Limb (tissue), 2 donors: Measurements from ENCODE around the gene B3GAT1.

Experiments
- DNase-seq, 2 donors: peaks; one replicate each; pipeline ENCODE4 v3.0.0-alpha.2; 2016; ENCODE audit errors: extremely low spot score in 2 of 2

The B3GAT1 gene

GRCh38 chr11:134392953-134393615 is 19.0 kb downstream of the B3GAT1 start:
- DNase-seq = no peak

GRCh38 chr11:134391656-134392055 is 20.4 kb downstream of the B3GAT1 start:
- no peak for DNase-seq

GRCh38 chr11:134390706-134391569 is 21.1 kb downstream of the B3GAT1 start:
- DNase-seq = no peak

- DNase-seq = no peak
Measured at GRCh38 chr11:134389464-134390180, 22.4 kb downstream of the B3GAT1 start.

GRCh38 chr11:134388590-134388989 is 23.5 kb downstream of the B3GAT1 start:
- no peak for DNase-seq

- no peak for DNase-seq
Measured at GRCh38 chr11:134387501-134387900, 24.5 kb downstream of the B3GAT1 start.

GRCh38 chr11:134386945-134387344 is 25.1 kb downstream of the B3GAT1 start:
- no peak for DNase-seq

- peak; percentile 16 to 67 for DNase-seq
Measured at GRCh38 chr11:134385774-134386565, 26.1 kb downstream of the B3GAT1 start.

- DNase-seq = no peak
Measured at GRCh38 chr11:134385171-134385570, 26.9 kb downstream of the B3GAT1 start.

GRCh38 chr11:134384406-134384805 is 27.6 kb downstream of the B3GAT1 start:
- no peak for DNase-seq

GRCh38 chr11:134383576-134384221 is 28.3 kb downstream of the B3GAT1 start:
- DNase-seq = no peak

GRCh38 chr11:134382830-134383229 is 29.2 kb downstream of the B3GAT1 start:
- no peak for DNase-seq

- DNase-seq = no peak
Measured at GRCh38 chr11:134382257-134382656, 29.8 kb downstream of the B3GAT1 start.

GRCh38 chr11:134380785-134381184 is 31.3 kb downstream of the B3GAT1 start:
- DNase-seq = no peak

GRCh38 chr11:134380229-134380628 is 31.8 kb downstream of the B3GAT1 start:
- DNase-seq = no peak

GRCh38 chr11:134379241-134379640 is 32.8 kb downstream of the B3GAT1 start:
- DNase-seq = no peak

- no peak for DNase-seq
Measured at GRCh38 chr11:134377876-134378275, 34.2 kb downstream of the B3GAT1 start.

- DNase-seq = no peak
Measured at GRCh38 chr11:134376150-134376921, 35.7 kb downstream of the B3GAT1 start.

- no peak for DNase-seq
Measured at GRCh38 chr11:134374891-134375550, 37.0 kb downstream of the B3GAT1 start.

GRCh38 chr11:134374171-134374570 is 37.9 kb downstream of the B3GAT1 start:
- no peak for DNase-seq
